Osteoblast (primary cell): ENCODE data around the gene TEDC2. TPM values are rescaled to one million over a fixed set of nuclear protein-coding genes. Genes with fewer than 3 reads are reported as not detected.

Source experiments
- DNase-seq: peaks from one replicate; pipeline ENCODE4 v3.0.0; 2011; ENCODE audit warnings: low spot score, mixed read lengths; ENCODE audit not compliant: insufficient read length; ENCODE audit errors: missing footprints
- H2AFZ ChIP-seq: 2 replicates; pipeline ENCODE4 v1.6.0; 2011; ENCODE audit warnings: mild to moderate bottlenecking, low read length
- H3K27ac ChIP-seq: 2 replicates; pipeline ENCODE4 v1.5.1; 2011; ENCODE audit warnings: mild to moderate bottlenecking, low read depth, low read length, moderate library complexity
- H3K27me3 ChIP-seq: 2 replicates; pipeline ENCODE4 v1.6.0; 2012; ENCODE audit warnings: mild to moderate bottlenecking, control low read depth, inconsistent platforms, low read length, moderate library complexity; ENCODE audit not compliant: insufficient read depth
- H3K36me3 ChIP-seq: 2 replicates; pipeline ENCODE4 v1.5.1; 2011; ENCODE audit warnings: mild to moderate bottlenecking, low read length, control low read depth, moderate library complexity; ENCODE audit not compliant: insufficient read depth
- H3K4me1 ChIP-seq: 2 replicates; pipeline ENCODE4 v1.5.1; 2011; ENCODE audit warnings: mild to moderate bottlenecking, low read length, control low read depth, moderate library complexity; ENCODE audit not compliant: insufficient read depth
- H3K4me2 ChIP-seq: 2 replicates; pipeline ENCODE4 v1.6.0; 2011; ENCODE audit warnings: mild to moderate bottlenecking, low read length; ENCODE audit not compliant: insufficient read depth
- H3K4me3 ChIP-seq: fragments of 200-600 bp; sonication (generic); 3 replicates; pipeline ENCODE4 v1.5.1; 2012; ENCODE audit warnings: mild to moderate bottlenecking, low read length, inconsistent platforms; ENCODE audit not compliant: insufficient read depth
- H3K79me2 ChIP-seq: 2 replicates; pipeline ENCODE4 v1.6.0; 2012; ENCODE audit warnings: mild to moderate bottlenecking, low read length, control low read depth, inconsistent platforms; ENCODE audit not compliant: insufficient read depth
- H3K9me3 ChIP-seq: 2 replicates; pipeline ENCODE4 v1.5.1; 2011; ENCODE audit warnings: low read depth, low read length, control low read depth
- H4K20me1 ChIP-seq: 2 replicates; pipeline ENCODE4 v1.6.0; 2012; ENCODE audit warnings: mild to moderate bottlenecking, low read length, control low read depth; ENCODE audit not compliant: insufficient read depth
- CTCF ChIP-seq: IDR thresholded peaks from 2 replicates; pipeline ENCODE4 v1.5.1; 2011; ENCODE audit warnings: mild to moderate bottlenecking, low read depth, low read length, moderate library complexity; ENCODE audit errors: extremely low read depth
- total RNA-seq: library from RNA; depleted of rRNA; stranded (reverse); fragments of >200 nt; gene quantifications from 2 replicates; pipeline ENCODE4 v1.2.3, GENCODE V29; 2012

Gene TEDC2
- total RNA-seq, 1 donor = 5.1 TPM

- no peak overlapping the region for H3K4me2 ChIP-seq
These were observed 2.6 kb upstream of the TEDC2 start for GRCh38 chr16:2457267-2457666.

GRCh38 chr16:2457946-2458345 is 2.0 kb upstream of the TEDC2 start:
- DNase-seq = peak; percentile 82
- H2AFZ ChIP-seq = no peak overlapping the region
- no peak overlapping the region for H3K27ac ChIP-seq
- TF ChIP-seq CTCF = no peak
- H4K20me1 ChIP-seq = no peaks in the 10 kb centered on the region
- H3K4me2 ChIP-seq = no peak overlapping the region
- H3K36me3 ChIP-seq = peaks cover 28% of the 10 kb centered on the region
- no peaks in the 10 kb centered on the region for H3K9me3 ChIP-seq
- no peaks in the 10 kb centered on the region for H3K79me2 ChIP-seq
- H3K27me3 ChIP-seq = no peaks in the 10 kb centered on the region
- no peak overlapping the region for H3K4me3 ChIP-seq
- H3K4me1 ChIP-seq = peaks cover 8% of the 10 kb centered on the region

More at GRCh38 chr16:2457267-2457666, 2.6 kb upstream of the TEDC2 start:
- peaks cover 34% of the 10 kb centered on the region for H3K36me3 ChIP-seq
- no peaks in the 10 kb centered on the region for H3K79me2 ChIP-seq
- peaks cover 8% of the 10 kb centered on the region for H3K4me1 ChIP-seq
- H3K9me3 ChIP-seq = no peaks in the 10 kb centered on the region
- TF ChIP-seq CTCF = no peak
- no peak for DNase-seq
- no peaks in the 10 kb centered on the region for H4K20me1 ChIP-seq
- H3K27me3 ChIP-seq = no peaks in the 10 kb centered on the region
- H3K27ac ChIP-seq = no peak overlapping the region
- H2AFZ ChIP-seq = no peak overlapping the region
- no peak overlapping the region for H3K4me3 ChIP-seq

- no peaks in the 10 kb centered on the region for H3K27me3 ChIP-seq
- H2AFZ ChIP-seq = peak overlapping the region; percentile 90
- H3K4me1 ChIP-seq = peaks cover 8% of the 10 kb centered on the region
- no peaks in the 10 kb centered on the region for H4K20me1 ChIP-seq
- no peaks in the 10 kb centered on the region for H3K9me3 ChIP-seq
- peak; percentile 86 for DNase-seq
- H3K36me3 ChIP-seq = peaks cover 26% of the 10 kb centered on the region
- peak overlapping the region; percentile 81 for H3K4me3 ChIP-seq
- peak overlapping the region; percentile 58 for H3K27ac ChIP-seq
- H3K4me2 ChIP-seq = peak overlapping the region; percentile 97
- TF ChIP-seq CTCF = no peak
- no peaks in the 10 kb centered on the region for H3K79me2 ChIP-seq
These were observed 842 bp upstream of the TEDC2 start for GRCh38 chr16:2458887-2459646.

- Histone ChIP-seq H3K4me1 (peaks cover 8% of the 10 kb centered on the region), H3K79me2 (no peaks in the 10 kb centered on the region), H3K4me3 (peak overlapping the region; percentile 81), H2AFZ (peak overlapping the region; percentile 56), H3K27ac (no peak overlapping the region), H3K4me2 (peak overlapping the region; percentile 97), H3K9me3 (no peaks in the 10 kb centered on the region), H4K20me1 (no peaks in the 10 kb centered on the region), H3K27me3 (no peaks in the 10 kb centered on the region), H3K36me3 (peaks cover 22% of the 10 kb centered on the region)
- no peak for TF ChIP-seq CTCF
- no peak for DNase-seq
These were observed 443 bp downstream of the TEDC2 start for GRCh38 chr16:2460391-2460713.
